Lower lobe of right lung (tissue), 2 donors: ENCODE measurements around the gene KLK5. TPM values are rescaled to one million over a fixed set of nuclear protein-coding genes. Genes with fewer than 3 reads are reported as not detected.

Experiments used
- ATAC-seq, 2 donors: fragments of 200-7000 bp; cut with Tn5 transposase; one replicate each; pipeline ENCODE4 v1.9.1; 2020 to 2022; ENCODE audit warnings: mild to moderate bottlenecking in 2 of 2, moderate library complexity in 2 of 2
- DNase-seq: peaks from one replicate; pipeline ENCODE4 v3.0.0-alpha.2; 2020
- H3K27ac ChIP-seq: fragments of 200-600 bp; one replicate; pipeline ENCODE4 v1.8.0; 2022
- H3K27me3 ChIP-seq: fragments of 200-600 bp; one replicate; pipeline ENCODE4 v1.8.0; 2022; ENCODE audit warnings: low read depth
- H3K36me3 ChIP-seq: fragments of 200-600 bp; one replicate; pipeline ENCODE4 v1.8.0; 2022; ENCODE audit warnings: mild to moderate bottlenecking
- H3K4me1 ChIP-seq: fragments of 200-600 bp; one replicate; pipeline ENCODE4 v1.8.0; 2022
- H3K4me3 ChIP-seq: fragments of 200-600 bp; one replicate; pipeline ENCODE4 v1.8.0; 2022; ENCODE audit warnings: mild to moderate bottlenecking
- H3K9me3 ChIP-seq: fragments of 200-600 bp; one replicate; pipeline ENCODE4 v1.8.0; 2022
- intact Hi-C: fragments of 100-400 bp; cut with DNase I; formaldehyde crosslinking; loops from one replicate; pipeline ENCODE4 v1.11.0; 2022
- total RNA-seq: library from RNA; stranded (reverse); fragmentation: NEBNext Ultra II Directional; extraction: Animal tissue kit (Norgen Biotek cat#: 25700); gene quantifications from one replicate; pipeline ENCODE4 v1.2.1, GENCODE V29; 2021
- TF ChIP-seq, protein P1 (sequence below): fragments of 200-600 bp; IDR thresholded peaks from one replicate; pipeline ENCODE4 v1.8.0; 2022; ENCODE audit warnings: antibody characterized with exemption, mild to moderate bottlenecking
- donor health status: DM: no; HTN: yes; CAD: no; lungs with severe emphysema.

KLK5 gene
- total RNA-seq, 1 donor from 2014 or later: not detected

DNA sequence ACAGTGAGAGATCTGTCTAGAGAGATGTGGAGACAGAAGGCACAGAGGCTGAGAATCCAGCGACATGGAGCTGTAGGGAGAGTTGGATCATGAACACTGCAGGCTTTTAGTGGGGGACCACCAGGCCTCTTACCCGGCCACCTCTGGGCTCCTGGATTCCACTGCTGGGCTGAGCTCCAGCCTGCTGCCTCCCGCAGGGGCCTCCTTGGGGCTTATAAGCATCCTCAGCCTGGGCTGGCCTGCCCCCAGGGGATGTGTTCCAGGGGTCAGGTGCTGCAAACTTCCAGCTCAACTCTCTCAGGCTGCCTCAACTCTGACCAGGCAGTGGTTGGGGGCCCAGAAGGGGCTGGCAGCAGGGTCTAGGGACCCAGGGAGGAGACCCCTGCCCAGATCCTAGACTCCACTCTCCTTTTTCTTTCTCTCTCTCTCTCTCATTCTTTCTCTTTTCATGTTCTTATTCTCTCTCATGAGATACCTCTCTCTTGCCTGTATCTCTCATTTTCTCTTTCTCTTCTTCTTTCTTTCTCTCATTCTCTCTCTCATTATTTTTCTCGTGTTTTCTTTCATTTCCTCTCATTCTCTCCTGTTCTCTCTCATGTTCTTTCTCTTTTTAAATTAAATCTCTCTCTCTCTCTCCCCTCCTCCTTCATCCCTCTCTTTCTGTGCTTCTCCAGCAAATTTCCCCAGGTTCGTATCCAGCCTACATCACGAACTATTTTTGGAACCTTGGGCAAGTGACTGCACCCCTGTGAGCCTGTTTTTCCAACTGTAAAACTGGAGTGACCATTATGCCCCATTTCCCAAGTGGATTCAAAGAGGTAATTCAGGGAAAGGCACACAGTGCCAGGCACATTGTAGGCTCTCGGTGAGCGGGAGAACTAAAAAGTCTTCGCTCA lies 41.4 kb downstream of the KLK5 start, which contains the start of gene KLK4:
KLK4 (minus strand) TSS at position 190 of the 896 bp plus-strand sequence. CDS start 657 bp downstream, outside the sequence.
- Histone ChIP-seq H3K27ac (no peak within 1 kb of the TSS), H3K27me3 (peaks cover 77% of the 10 kb centered on the region), H3K36me3 (no peaks in the 10 kb centered on the region), H3K4me3 (no peak within 1 kb of the TSS), H3K9me3 (no peaks in the 10 kb centered on the region), H3K4me1 (no peaks in the 10 kb centered on the region)
- TF ChIP-seq, protein P1, sequence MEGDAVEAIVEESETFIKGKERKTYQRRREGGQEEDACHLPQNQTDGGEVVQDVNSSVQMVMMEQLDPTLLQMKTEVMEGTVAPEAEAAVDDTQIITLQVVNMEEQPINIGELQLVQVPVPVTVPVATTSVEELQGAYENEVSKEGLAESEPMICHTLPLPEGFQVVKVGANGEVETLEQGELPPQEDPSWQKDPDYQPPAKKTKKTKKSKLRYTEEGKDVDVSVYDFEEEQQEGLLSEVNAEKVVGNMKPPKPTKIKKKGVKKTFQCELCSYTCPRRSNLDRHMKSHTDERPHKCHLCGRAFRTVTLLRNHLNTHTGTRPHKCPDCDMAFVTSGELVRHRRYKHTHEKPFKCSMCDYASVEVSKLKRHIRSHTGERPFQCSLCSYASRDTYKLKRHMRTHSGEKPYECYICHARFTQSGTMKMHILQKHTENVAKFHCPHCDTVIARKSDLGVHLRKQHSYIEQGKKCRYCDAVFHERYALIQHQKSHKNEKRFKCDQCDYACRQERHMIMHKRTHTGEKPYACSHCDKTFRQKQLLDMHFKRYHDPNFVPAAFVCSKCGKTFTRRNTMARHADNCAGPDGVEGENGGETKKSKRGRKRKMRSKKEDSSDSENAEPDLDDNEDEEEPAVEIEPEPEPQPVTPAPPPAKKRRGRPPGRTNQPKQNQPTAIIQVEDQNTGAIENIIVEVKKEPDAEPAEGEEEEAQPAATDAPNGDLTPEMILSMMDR: no peak
- ATAC-seq (no peak), DNase-seq (no peak)
- intact Hi-C loops: no loop called here

DNA sequence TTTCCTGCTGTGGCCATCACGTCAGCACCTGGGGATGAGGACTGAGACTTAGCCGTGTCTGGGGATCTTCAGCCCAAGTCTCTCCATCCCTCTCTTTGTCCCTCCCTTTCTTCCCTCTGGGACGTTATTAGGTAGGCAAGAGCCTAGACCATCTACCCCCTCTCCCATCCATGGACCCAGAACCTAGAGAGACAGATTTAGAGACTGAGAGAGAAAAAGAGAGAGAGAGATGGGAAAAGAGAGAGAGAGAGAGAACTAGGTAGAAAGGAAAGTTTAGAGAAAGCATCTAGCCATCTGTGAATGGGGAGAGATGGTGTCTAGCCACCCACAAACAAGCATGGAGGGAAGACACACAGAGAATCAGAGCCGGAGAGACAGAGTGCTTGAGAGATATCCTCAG lies 42.1 kb downstream of the KLK5 start:
- DNase-seq (no peak), ATAC-seq (no peak)
- peaks cover 74% of the 10 kb centered on the region for H3K27me3 ChIP-seq
- TF ChIP-seq, protein P1: no peak
- no peaks in the 10 kb centered on the region for H3K9me3 ChIP-seq
- H3K27ac ChIP-seq: no peak overlapping the region
- no peak overlapping the region for H3K4me3 ChIP-seq
- no peaks in the 10 kb centered on the region for H3K4me1 ChIP-seq
- intact Hi-C loops: no loop called here
- H3K36me3 ChIP-seq: no peaks in the 10 kb centered on the region

DNA sequence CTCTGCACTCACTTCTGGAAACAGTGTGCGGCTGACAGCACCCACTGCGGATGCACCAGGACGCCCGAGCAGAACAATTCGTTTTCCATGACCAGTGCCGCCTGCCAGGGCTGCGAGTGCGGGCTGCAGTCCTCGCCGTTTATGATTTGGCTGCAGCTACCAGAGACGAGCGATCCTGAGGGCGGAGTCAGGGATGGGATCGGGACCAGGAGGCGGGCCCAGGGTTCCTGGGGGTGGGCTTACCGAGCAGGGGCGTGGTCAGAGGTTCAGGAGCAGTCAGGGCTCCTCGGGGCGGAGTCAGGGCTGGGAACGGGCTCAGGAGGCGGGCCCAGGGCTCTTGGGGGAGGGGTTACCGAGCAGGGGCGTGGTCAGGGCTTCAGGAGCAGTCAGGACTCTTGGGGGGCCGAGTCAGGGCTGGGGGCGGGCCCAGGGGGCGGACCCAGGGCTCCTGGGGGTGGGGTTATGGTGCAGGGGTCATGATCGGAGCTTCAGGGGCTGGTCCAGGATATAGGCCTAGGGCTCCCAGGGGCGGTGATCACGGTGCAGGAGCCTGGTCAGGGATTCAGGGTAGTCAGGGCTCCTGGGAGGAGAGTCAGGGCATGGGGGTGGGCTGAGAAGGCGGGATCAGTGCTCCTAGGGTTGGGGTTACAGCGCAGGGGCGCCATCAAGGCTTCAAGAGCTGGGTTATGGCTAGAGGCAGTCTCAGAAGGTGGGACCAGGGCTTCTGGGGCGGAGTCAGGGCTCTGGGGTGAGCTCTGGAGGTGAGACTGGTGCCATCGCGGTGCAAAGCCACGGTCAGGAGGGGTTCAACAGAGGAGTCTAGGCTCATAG lies 43.4 kb downstream of the KLK5 start:
- intact Hi-C loops: no loop called here
- no peaks in the 10 kb centered on the region for H3K4me1 ChIP-seq
- H3K27ac ChIP-seq: no peak overlapping the region
- ATAC-seq: peak; percentile 54 to 69
- peaks cover 72% of the 10 kb centered on the region for H3K27me3 ChIP-seq
- no peaks in the 10 kb centered on the region for H3K36me3 ChIP-seq
- DNase-seq: peak; percentile 59
- H3K9me3 ChIP-seq: no peaks in the 10 kb centered on the region
- H3K4me3 ChIP-seq: no peak overlapping the region
- TF ChIP-seq, protein P1: no peak

DNA sequence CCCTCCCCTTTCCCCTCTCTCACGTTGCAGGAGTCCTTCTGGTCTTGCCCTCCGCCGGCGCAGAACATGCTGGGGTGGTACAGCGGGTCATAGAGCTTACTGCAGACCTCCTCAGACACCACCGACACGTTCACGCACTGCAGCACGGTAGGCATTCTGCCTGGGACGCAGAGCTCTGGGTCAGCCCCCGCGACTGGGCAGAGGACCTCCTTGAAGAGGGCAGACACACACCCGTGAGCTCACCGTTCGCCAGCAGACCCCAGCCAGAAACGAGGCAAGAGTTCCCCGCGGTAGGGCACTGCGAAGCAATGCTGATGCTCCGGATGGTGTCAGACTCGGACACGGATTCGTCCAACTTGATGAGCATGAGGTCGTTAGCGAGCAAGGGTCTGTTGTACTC lies 44.5 kb downstream of the KLK5 start:
- Histone ChIP-seq H3K36me3 (no peaks in the 10 kb centered on the region), H3K27ac (no peak overlapping the region), H3K4me1 (no peaks in the 10 kb centered on the region), H3K9me3 (no peaks in the 10 kb centered on the region), H3K27me3 (peaks cover 72% of the 10 kb centered on the region), H3K4me3 (no peak overlapping the region)
- intact Hi-C loops: no loop called here
- DNase-seq (no peak), ATAC-seq (no peak)
- TF ChIP-seq, protein P1: no peak

DNA sequence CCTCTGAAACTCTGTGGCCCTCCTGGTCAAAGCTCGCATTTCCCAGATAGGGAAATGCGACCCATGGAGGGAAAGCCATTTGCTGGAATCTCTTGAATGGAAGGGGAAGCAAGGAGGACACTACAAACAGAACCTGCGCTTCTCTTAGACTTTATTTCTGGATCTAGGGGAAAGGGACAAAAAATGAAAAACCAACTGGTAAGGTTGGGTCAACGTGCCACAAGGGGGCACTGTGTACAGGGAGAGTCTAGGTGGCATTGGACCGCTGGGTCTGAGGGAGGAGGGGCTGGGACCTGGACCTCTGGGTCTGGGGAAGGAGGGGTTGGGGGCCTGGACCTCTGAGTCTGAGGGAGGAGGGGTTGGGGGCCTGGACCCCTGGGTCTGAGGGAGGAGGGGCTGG lies 46.6 kb downstream of the KLK5 start:
- no peak for DNase-seq
- TF ChIP-seq, protein P1: peak; percentile 32
- no peaks in the 10 kb centered on the region for H3K4me1 ChIP-seq
- H3K27ac ChIP-seq: no peak overlapping the region
- H3K36me3 ChIP-seq: no peaks in the 10 kb centered on the region
- peaks cover 66% of the 10 kb centered on the region for H3K27me3 ChIP-seq
- intact Hi-C loops: no loop called here
- ATAC-seq: no peak
- H3K9me3 ChIP-seq: no peaks in the 10 kb centered on the region
- H3K4me3 ChIP-seq: no peak overlapping the region
